Chondrocyte (in vitro differentiated cells): ENCODE data around the gene IFNA2. TPM values are rescaled to one million over a fixed set of nuclear protein-coding genes. Genes with fewer than 3 reads are reported as not detected.
"Not testable (repeated sequence)": the region's sequence is repeated elsewhere in the genome, so short reads cannot be mapped to it uniquely, and the experiment has no call there.

Experiments used
- DNase-seq: peaks from one replicate; pipeline ENCODE4 v3.0.0; 2021; ENCODE audit warnings: mixed read lengths, low spot score
- H3K27ac Mint-ChIP-seq: one replicate; pipeline ENCODE4 v1.8.0; 2021; ENCODE audit warnings: mild to moderate bottlenecking, moderate library complexity, mixed read lengths; ENCODE audit not compliant: unreplicated experiment
- H3K27me3 Mint-ChIP-seq: 2 replicates; pipeline ENCODE4 v1.8.0; 2021; ENCODE audit warnings: low read depth, mixed read lengths
- H3K36me3 Mint-ChIP-seq: 2 replicates; pipeline ENCODE4 v1.8.0; 2021; ENCODE audit warnings: low read depth, mixed read lengths
- H3K4me1 Mint-ChIP-seq: 2 replicates; pipeline ENCODE4 v1.8.0; 2021; ENCODE audit warnings: low read depth, mild to moderate bottlenecking, mixed read lengths
- H3K4me3 Mint-ChIP-seq: one replicate; pipeline ENCODE4 v1.8.0; 2021; ENCODE audit warnings: mild to moderate bottlenecking, moderate library complexity, mixed read lengths; ENCODE audit not compliant: unreplicated experiment
- H3K9me3 Mint-ChIP-seq: 2 replicates; pipeline ENCODE4 v1.8.0; 2021; ENCODE audit warnings: low read depth, mixed read lengths
- CTCF ChIP-seq: fragments of 200-600 bp; sonication (generic); IDR thresholded peaks from 2 replicates; pipeline ENCODE4 v1.5.0; 2021; ENCODE audit warnings: antibody characterized with exemption, mild to moderate bottlenecking, moderate library complexity
- total RNA-seq: library from RNA; stranded (reverse); gene quantifications from 3 replicates; pipeline ENCODE4 v1.2.1, GENCODE V29; 2021

Gene IFNA2
- total RNA-seq, 1 donor from 2014 or later = not detected

GRCh38 chr9:21381448-21382339 is 3.5 kb downstream of the IFNA2 start:
- H3K27ac Mint-ChIP-seq = no peak overlapping the region
- TF ChIP-seq CTCF = no peak
- H3K27me3 Mint-ChIP-seq = peaks cover 47% of the 10 kb centered on the region

GRCh38 chr9:21371467-21371866 is 13.7 kb downstream of the IFNA2 start:
- not testable (repeated sequence) for DNase-seq, H3K4me1 Mint-ChIP-seq, H3K27ac Mint-ChIP-seq, H3K9me3 Mint-ChIP-seq, H3K4me3 Mint-ChIP-seq, H3K36me3 Mint-ChIP-seq
- peaks cover 31% of the 10 kb centered on the region for H3K27me3 Mint-ChIP-seq

More at GRCh38 chr9:21381448-21382339, 3.5 kb downstream of the IFNA2 start:
- Mint-ChIP-seq H3K9me3 (peaks cover 5% of the 10 kb centered on the region), H3K4me3 (no peak overlapping the region), H3K4me1 (peaks cover 6% of the 10 kb centered on the region), H3K36me3 (no peaks in the 10 kb centered on the region)
- no peak for DNase-seq

GRCh38 chr9:21367957-21368356 is 17.2 kb downstream of the IFNA2 start, which contains the start of gene IFNA13:
Gene IFNA13 (minus strand): TSS chr9:21368057. CDS start chr9:21368010, 47 bp downstream.
- H3K9me3 Mint-ChIP-seq = no peaks in the 10 kb centered on the region
- no peaks in the 10 kb centered on the region for H3K36me3 Mint-ChIP-seq

GRCh38 chr9:21367169-21367568 is 18.0 kb downstream of the IFNA2 start:
- not testable (repeated sequence) for H3K9me3 Mint-ChIP-seq, DNase-seq, H3K4me1 Mint-ChIP-seq, H3K27ac Mint-ChIP-seq, H3K36me3 Mint-ChIP-seq, H3K4me3 Mint-ChIP-seq
- peaks cover 44% of the 10 kb centered on the region for H3K27me3 Mint-ChIP-seq

More at GRCh38 chr9:21367957-21368356, 17.2 kb downstream of the IFNA2 start, which contains the start of gene IFNA13:
- Mint-ChIP-seq H3K4me1 (no peaks in the 10 kb centered on the region), H3K27ac (no peak within 1 kb of the TSS), H3K27me3 (peaks cover 43% of the 10 kb centered on the region), H3K4me3 (no peak within 1 kb of the TSS)
- DNase-seq = no peak
- no peak for TF ChIP-seq CTCF

DNA sequence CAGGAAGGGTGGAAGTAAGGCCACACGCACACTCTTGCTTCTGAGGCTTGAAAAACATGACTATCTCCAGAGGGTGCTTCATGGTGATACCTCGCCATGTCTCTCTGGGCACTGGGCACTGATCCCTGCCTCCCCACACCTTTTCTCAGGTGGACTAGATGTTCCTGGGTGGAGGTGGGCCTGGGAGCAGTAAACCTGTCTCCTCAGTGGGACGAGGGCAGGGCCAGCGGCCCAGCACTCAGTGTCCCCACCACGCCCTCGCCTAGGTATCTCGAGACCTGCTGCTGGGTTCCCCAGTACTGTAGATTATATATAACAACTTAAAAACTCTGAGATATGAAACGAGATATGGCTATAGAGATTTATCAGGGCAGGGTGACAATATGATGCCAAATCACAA is 22.9 kb downstream of the IFNA2 start:
- H3K27me3 Mint-ChIP-seq = peaks cover 47% of the 10 kb centered on the region
- no peaks in the 10 kb centered on the region for H3K9me3 Mint-ChIP-seq

More for the DNA sequence above, 22.9 kb downstream of the IFNA2 start:
- no peak for DNase-seq
- no peak overlapping the region for H3K27ac Mint-ChIP-seq
- TF ChIP-seq CTCF = no peak
- no peak overlapping the region for H3K4me3 Mint-ChIP-seq
- H3K4me1 Mint-ChIP-seq = no peaks in the 10 kb centered on the region
- H3K36me3 Mint-ChIP-seq = no peaks in the 10 kb centered on the region
